ENCODE measurements around the gene WFDC13.

DNA sequence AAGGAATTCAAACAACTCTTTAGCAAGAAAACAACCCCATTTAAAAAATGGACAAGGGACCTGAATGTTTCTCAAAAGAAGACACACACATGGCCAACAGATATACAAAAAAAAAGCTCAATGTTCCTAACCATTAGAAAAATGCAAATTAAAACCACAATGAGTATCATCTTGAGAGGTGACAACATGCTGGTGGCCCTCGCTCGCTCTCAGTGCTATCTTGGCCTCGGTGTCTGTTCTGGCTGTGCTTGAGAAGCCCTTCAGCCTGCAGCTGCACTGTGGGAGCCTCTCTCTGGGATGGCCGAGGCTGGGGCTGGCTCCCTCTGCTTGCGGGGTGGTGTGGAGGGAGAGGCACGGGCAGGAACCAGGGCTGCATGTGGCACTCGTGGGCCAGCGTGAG, 33.7 kb downstream of the WFDC13 start:
- no peak for TF ChIP-seq POLR2AphosphoS5 (IDR thresholded peaks at IDR 0.05; ENCODE audit: borderline replicate concordance, low read depth, low read length)
- no peak for TF ChIP-seq EZH2 (IDR thresholded peaks at IDR 0.05)
- no peak for TF ChIP-seq FOXP2 (optimal IDR thresholded peaks at IDR 0.05; ENCODE audit: control extremely low read depth, extremely low read length, insufficient read depth)

Data from SK-N-MC (cell line).